Smooth muscle cell (in vitro differentiated cells): ENCODE results near the gene IL6ST. TPM values are rescaled to one million over a fixed set of nuclear protein-coding genes. Genes with fewer than 3 reads are reported as not detected.

ENCODE experiments used
- DNase-seq: peaks from one replicate; lab custom pipeline; 2025; ENCODE audit not compliant: unreplicated experiment; lab: John Stamatoyannopoulos, UW
- H2AFZ ChIP-seq: fragments of 200-600 bp; sonication (generic); 2 replicates; pipeline ENCODE4 v1.6.0; 2016; ENCODE audit warnings: antibody characterized with exemption, low read depth, mild to moderate bottlenecking
- H3F3A ChIP-seq: fragments of 200-600 bp; sonication (generic); 2 replicates; pipeline ENCODE4 v1.6.0; 2017; ENCODE audit warnings: antibody characterized with exemption, low read depth
- H3K27ac ChIP-seq: fragments of 200-600 bp; sonication (generic); 2 replicates; pipeline ENCODE4 v1.5.1; 2016; ENCODE audit warnings: low read depth, mild to moderate bottlenecking
- H3K27me3 ChIP-seq: fragments of 200-600 bp; sonication (generic); 2 replicates; pipeline ENCODE4 v1.6.1; 2016; ENCODE audit warnings: low read depth, mild to moderate bottlenecking
- H3K36me3 ChIP-seq: fragments of 200-600 bp; sonication (generic); 2 replicates; pipeline ENCODE4 v1.5.1; 2016; ENCODE audit warnings: low read depth
- H3K4me1 ChIP-seq: fragments of 200-600 bp; sonication (generic); 2 replicates; pipeline ENCODE4 v1.5.1; 2016; ENCODE audit warnings: low read depth
- H3K4me2 ChIP-seq: fragments of 200-600 bp; sonication (generic); 2 replicates; pipeline ENCODE4 v1.6.0; 2016; ENCODE audit warnings: mild to moderate bottlenecking
- H3K4me3 ChIP-seq: fragments of 200-600 bp; sonication (generic); 2 replicates; pipeline ENCODE4 v1.5.1; 2016; ENCODE audit warnings: mild to moderate bottlenecking
- H3K79me2 ChIP-seq: fragments of 200-600 bp; sonication (generic); 2 replicates; pipeline ENCODE4 v1.6.0; 2016; ENCODE audit warnings: low read depth, mild to moderate bottlenecking
- H3K9ac ChIP-seq: fragments of 200-600 bp; sonication (generic); 2 replicates; pipeline ENCODE4 v1.6.0; 2016; ENCODE audit warnings: low read depth
- H3K9me3 ChIP-seq: fragments of 200-600 bp; sonication (generic); replicated peaks from 2 replicates; pipeline ENCODE4 v1.5.1; 2016; ENCODE audit warnings: low read depth
- H4K20me1 ChIP-seq: fragments of 200-600 bp; sonication (generic); 2 replicates; pipeline ENCODE4 v1.6.0; 2016; ENCODE audit warnings: low read depth
- CTCF ChIP-seq: fragments of 200-600 bp; sonication (generic); IDR thresholded peaks from 2 replicates; pipeline ENCODE4 v1.5.1; 2017; ENCODE audit warnings: borderline replicate concordance, mild to moderate bottlenecking, antibody characterized with exemption; ENCODE audit not compliant: insufficient read depth, poor library complexity, severe bottlenecking
- WGBS: methylation state at CpG from one replicate; pipeline ENCODE4 v1.1.7; 2016; ENCODE audit warnings: low lambda C conversion rate; 5-methylcytosine and 5-hydroxymethylcytosine counted together
- polyA plus RNA-seq: library from polyadenylated mRNA; unstranded; fragments of >200 nt; fragmentation: Nextera tagmentation; extraction: Ambion mirVana; gene quantifications from 2 replicates; pipeline ENCODE4 v1.2.1, GENCODE V29; 2016
- total RNA-seq: library from RNA; depleted of rRNA; stranded (reverse); fragments of >200 nt; gene quantifications from 2 replicates; pipeline ENCODE4 v1.2.3, GENCODE V29; 2014

IL6ST gene
- total and polyA plus RNA-seq, 2 experiments from 2014 or later, result 555 to 1,401 TPM

GRCh38 chr5:56024810-56025150 lies 30.0 kb upstream of the IL6ST start:
- Histone ChIP-seq H2AFZ (no peak overlapping the region), H3K9me3 (no peaks in the 10 kb centered on the region), H4K20me1 (no peaks in the 10 kb centered on the region), H3K27me3 (no peaks in the 10 kb centered on the region), H3K36me3 (no peaks in the 10 kb centered on the region), H3K27ac (peak overlapping the region; percentile 46), H3K79me2 (no peaks in the 10 kb centered on the region), H3F3A (no peaks in the 10 kb centered on the region), H3K9ac (no peak overlapping the region), H3K4me3 (no peak overlapping the region), H3K4me2 (no peak overlapping the region), H3K4me1 (no peaks in the 10 kb centered on the region)
- 78% methylated on average over 2 of the region's 2 CpGs for WGBS
- no peak for DNase-seq
- TF ChIP-seq CTCF, result no peak

GRCh38 chr5:56023296-56023695 lies 28.5 kb upstream of the IL6ST start:
- Histone ChIP-seq H3F3A (no peaks in the 10 kb centered on the region), H3K79me2 (no peaks in the 10 kb centered on the region), H2AFZ (peak overlapping the region; percentile 10), H3K4me1 (peaks cover 4% of the 10 kb centered on the region), H3K9me3 (no peaks in the 10 kb centered on the region), H4K20me1 (no peaks in the 10 kb centered on the region), H3K4me2 (no peak overlapping the region), H3K36me3 (no peaks in the 10 kb centered on the region), H3K9ac (no peak overlapping the region), H3K4me3 (no peak overlapping the region), H3K27ac (no peak overlapping the region), H3K27me3 (no peaks in the 10 kb centered on the region)
- 80% methylated on average over 7 of the region's 7 CpGs for WGBS
- no peak for TF ChIP-seq CTCF
- DNase-seq, result no peak

- peak overlapping the region; percentile 60 for H3K27ac ChIP-seq
These were observed 24.8 kb upstream of the IL6ST start for GRCh38 chr5:56019306-56020272.

More at GRCh38 chr5:56019306-56020272, 24.8 kb upstream of the IL6ST start:
- Histone ChIP-seq H3K9ac (no peak overlapping the region), H3K9me3 (no peaks in the 10 kb centered on the region), H3K36me3 (no peaks in the 10 kb centered on the region), H3K4me1 (peaks cover 4% of the 10 kb centered on the region), H3K4me3 (no peak overlapping the region), H3F3A (no peaks in the 10 kb centered on the region), H4K20me1 (no peaks in the 10 kb centered on the region), H2AFZ (peak overlapping the region; percentile 65), H3K79me2 (no peaks in the 10 kb centered on the region), H3K4me2 (peak overlapping the region; percentile 46), H3K27me3 (no peaks in the 10 kb centered on the region)
- DNase-seq, result no peak
- no peak for TF ChIP-seq CTCF
- 78% methylated on average over 11 of the region's 11 CpGs for WGBS
